Activated T-cell treated with anti-CD3 and anti-CD28 coated beads, Interleukin-2, amount 50 U/mL, for 72 hours (primary cell): ENCODE data around the gene COL6A3. TPM values are rescaled to one million over a fixed set of nuclear protein-coding genes. Genes with fewer than 3 reads are reported as not detected.

Source experiments
- ATAC-seq, 2 donors: fragments of 150-1000 bp; cut with Tn5 transposase; replicated peaks in 1 of 2; 2 replicates each; pipeline ENCODE4 v1.10.0; 2021; ENCODE audit warnings: moderate library complexity in 2 of 2, mild to moderate bottlenecking in 1 of 2
- DNase-seq, 2 donors: peaks; one replicate each; pipeline ENCODE4 v3.0.0; 2021 to 2022; ENCODE audit warnings: mixed read lengths in 1 of 2
- H3K27ac Mint-ChIP-seq: one replicate; pipeline ENCODE4 v1.8.0; 2022; ENCODE audit warnings: mild to moderate bottlenecking, moderate library complexity, mixed read lengths
- H3K27me3 Mint-ChIP-seq: one replicate; pipeline ENCODE4 v1.8.0; 2022; ENCODE audit warnings: low read depth, mixed read lengths
- H3K36me3 Mint-ChIP-seq, 2 donors: one replicate each; pipeline ENCODE4 v1.8.0; 2022; ENCODE audit warnings: mixed read lengths in 2 of 2, mild to moderate bottlenecking in 1 of 2; ENCODE audit not compliant: insufficient read depth in 2 of 2
- H3K4me1 Mint-ChIP-seq: one replicate; pipeline ENCODE4 v1.8.0; 2022; ENCODE audit warnings: low read depth, mixed read lengths
- H3K4me3 Mint-ChIP-seq, 2 donors: one replicate each; pipeline ENCODE4 v1.8.0; 2022; ENCODE audit warnings: mild to moderate bottlenecking in 2 of 2, mixed read lengths in 2 of 2, moderate library complexity in 2 of 2
- H3K9me3 Mint-ChIP-seq, 2 donors: one replicate each; pipeline ENCODE4 v1.8.0; 2022; ENCODE audit warnings: mixed read lengths in 2 of 2
- total RNA-seq, 2 donors: library from RNA; stranded (reverse); gene quantifications; one replicate each; pipeline ENCODE4 v1.2.3, GENCODE V29; 2022

The COL6A3 gene
- total RNA-seq, 2 donors from 2014 or later: 12.0 to 17.3 TPM

- ATAC-seq (no peak), DNase-seq (no peak)
- Mint-ChIP-seq H3K27me3 (no peaks in the 10 kb centered on the region), H3K27ac (no peak overlapping the region), H3K9me3 (no peaks in the 10 kb centered on the region), H3K36me3 (no peaks in the 10 kb centered on the region), H3K4me3 (no peak overlapping the region), H3K4me1 (no peaks in the 10 kb centered on the region)
Measured at GRCh38 chr2:237341872-237342271, 72.1 kb downstream of the COL6A3 start.

- Mint-ChIP-seq H3K27me3 (no peaks in the 10 kb centered on the region), H3K4me1 (no peaks in the 10 kb centered on the region), H3K4me3 (no peak overlapping the region), H3K27ac (no peak overlapping the region), H3K36me3 (peaks cover 2 to 5% of the 10 kb centered on the region in 2 donors), H3K9me3 (no peaks in the 10 kb centered on the region)
- DNase-seq: no peak
- ATAC-seq: no peak
Measured at GRCh38 chr2:237337586-237337985, 76.4 kb downstream of the COL6A3 start.

DNA sequence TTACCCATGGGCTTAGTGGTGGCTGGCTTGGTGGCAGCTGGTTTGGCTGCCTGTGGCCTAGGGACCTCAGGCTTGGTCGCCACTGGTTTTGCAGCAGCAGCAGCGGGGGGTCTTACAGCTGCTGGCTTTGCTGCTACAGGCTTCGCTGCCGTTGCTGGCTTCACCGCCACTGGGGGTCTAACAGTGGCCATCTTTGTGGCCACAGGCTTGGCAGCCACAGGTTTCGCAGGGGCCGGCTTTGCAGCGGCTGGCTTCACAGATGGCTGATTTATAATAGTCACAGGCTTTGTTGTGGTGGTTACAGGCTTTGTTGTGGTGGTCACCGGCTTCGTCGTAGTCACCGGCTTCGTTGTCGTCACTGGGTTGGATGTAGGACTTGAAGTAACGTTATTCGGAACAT is 77.8 kb downstream of the COL6A3 start:
- Mint-ChIP-seq H3K27me3 (no peaks in the 10 kb centered on the region), H3K9me3 (no peaks in the 10 kb centered on the region), H3K36me3 (peaks cover 2 to 5% of the 10 kb centered on the region in 2 donors), H3K4me1 (no peaks in the 10 kb centered on the region), H3K4me3 (no peak overlapping the region), H3K27ac (no peak overlapping the region)
- DNase-seq (no peak), ATAC-seq (no peak)

- Mint-ChIP-seq H3K4me3 (no peak overlapping the region), H3K27ac (no peak overlapping the region), H3K27me3 (no peaks in the 10 kb centered on the region), H3K4me1 (no peaks in the 10 kb centered on the region), H3K36me3 (peaks cover 2 to 5% of the 10 kb centered on the region in 2 donors), H3K9me3 (no peaks in the 10 kb centered on the region)
- ATAC-seq (no peak), DNase-seq (no peak)
Measured at GRCh38 chr2:237333748-237334147, 80.2 kb downstream of the COL6A3 start.

DNA sequence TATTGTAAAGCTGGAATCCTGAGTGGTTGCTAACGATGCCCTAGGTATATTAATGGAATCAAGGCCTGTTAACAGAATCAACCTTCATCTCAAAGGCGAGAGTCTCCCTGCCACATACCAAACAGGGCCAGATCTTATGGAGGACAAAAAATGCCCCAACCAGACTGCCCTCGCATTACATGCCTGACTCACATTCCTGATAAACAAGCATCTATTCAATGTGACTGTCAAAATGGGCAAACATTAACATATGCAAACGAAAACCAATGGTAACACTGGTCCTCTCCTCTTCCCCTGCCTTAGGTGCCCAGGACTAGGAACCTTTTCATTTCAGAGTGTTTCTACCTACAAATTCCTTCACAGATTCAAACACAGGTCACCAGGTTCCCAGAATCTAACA is 83.4 kb downstream of the COL6A3 start:
- ATAC-seq: no peak
- no peaks in the 10 kb centered on the region for H3K9me3 Mint-ChIP-seq
- H3K36me3 Mint-ChIP-seq: peaks cover 2 to 5% of the 10 kb centered on the region in 2 donors
- no peaks in the 10 kb centered on the region for H3K4me1 Mint-ChIP-seq
- no peak overlapping the region for H3K4me3 Mint-ChIP-seq
- no peak for DNase-seq
- no peak overlapping the region for H3K27ac Mint-ChIP-seq
- H3K27me3 Mint-ChIP-seq: no peaks in the 10 kb centered on the region

DNA sequence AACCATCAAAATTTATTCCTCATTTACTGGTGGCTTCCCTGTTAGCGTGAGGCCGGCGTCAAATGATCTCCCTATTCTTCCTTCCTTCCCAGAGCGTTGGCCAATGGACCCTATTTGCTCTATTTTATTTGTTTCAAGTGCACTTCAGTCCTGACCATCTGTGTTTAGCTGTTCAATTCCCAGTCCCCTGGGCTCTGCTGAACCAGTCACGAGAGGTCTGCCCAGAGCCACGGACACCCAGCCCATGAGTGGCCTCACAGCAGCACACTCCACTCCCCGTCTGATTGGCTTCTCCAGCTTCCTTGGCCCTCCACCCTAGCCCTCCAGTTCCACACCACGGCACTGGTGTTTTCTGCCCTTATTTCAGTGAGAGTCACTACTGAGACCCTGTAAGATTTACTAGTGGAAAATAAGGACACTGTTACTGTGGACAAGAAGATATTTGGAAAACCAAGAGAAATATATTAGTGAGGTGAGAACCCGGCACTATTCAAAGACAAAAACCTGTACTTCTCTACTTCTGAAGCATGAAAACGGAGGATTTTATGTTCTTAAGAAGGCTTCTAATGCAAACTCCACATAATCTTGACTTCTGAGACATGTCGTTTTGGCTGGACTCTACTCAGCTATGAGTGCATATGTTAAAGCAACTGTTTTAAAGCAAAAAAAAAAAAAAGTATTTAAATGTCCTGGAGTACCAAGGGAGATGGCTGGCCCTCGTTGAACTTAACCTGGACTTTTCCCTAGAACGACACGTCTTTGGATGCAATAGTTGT is 86.6 kb downstream of the COL6A3 start:
- no peak overlapping the region for H3K27ac Mint-ChIP-seq
- H3K4me3 Mint-ChIP-seq: no peak overlapping the region
- no peaks in the 10 kb centered on the region for H3K36me3 Mint-ChIP-seq
- no peak for DNase-seq
- no peaks in the 10 kb centered on the region for H3K27me3 Mint-ChIP-seq
- H3K4me1 Mint-ChIP-seq: no peaks in the 10 kb centered on the region
- no peaks in the 10 kb centered on the region for H3K9me3 Mint-ChIP-seq
- ATAC-seq: no peak

GRCh38 chr2:237326266-237327171 is 87.4 kb downstream of the COL6A3 start:
- H3K4me3 Mint-ChIP-seq: no peak overlapping the region
- H3K27ac Mint-ChIP-seq: no peak overlapping the region
- H3K4me1 Mint-ChIP-seq: no peaks in the 10 kb centered on the region
- ATAC-seq: no peak
- no peaks in the 10 kb centered on the region for H3K9me3 Mint-ChIP-seq
- no peak for DNase-seq
- H3K36me3 Mint-ChIP-seq: no peaks in the 10 kb centered on the region
- no peaks in the 10 kb centered on the region for H3K27me3 Mint-ChIP-seq

DNA sequence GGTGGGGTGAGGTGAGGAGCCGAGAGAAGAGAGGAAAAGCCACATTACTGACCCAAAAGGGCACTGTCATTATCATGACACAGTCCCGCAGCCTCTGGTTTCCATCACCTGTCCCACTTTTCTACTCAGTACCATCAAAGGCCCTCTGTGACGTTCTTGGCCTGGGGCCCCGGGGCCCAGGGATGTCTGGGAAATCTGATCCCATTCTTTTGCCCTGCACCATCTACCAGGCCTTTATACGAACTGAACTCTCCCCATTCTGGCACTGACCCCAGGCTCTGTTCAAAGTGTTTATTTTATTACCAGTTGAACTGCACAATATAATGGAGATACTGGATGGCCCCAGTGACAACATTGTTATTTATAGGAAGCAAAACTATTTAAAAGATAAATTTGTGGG is 89.1 kb downstream of the COL6A3 start:
- no peaks in the 10 kb centered on the region for H3K36me3 Mint-ChIP-seq
- no peaks in the 10 kb centered on the region for H3K4me1 Mint-ChIP-seq
- H3K27ac Mint-ChIP-seq: no peak overlapping the region
- no peak overlapping the region for H3K4me3 Mint-ChIP-seq
- no peaks in the 10 kb centered on the region for H3K27me3 Mint-ChIP-seq
- ATAC-seq (no peak), DNase-seq (no peak)
- H3K9me3 Mint-ChIP-seq: no peaks in the 10 kb centered on the region

- no peaks in the 10 kb centered on the region for H3K4me1 Mint-ChIP-seq
- no peaks in the 10 kb centered on the region for H3K9me3 Mint-ChIP-seq
- DNase-seq (no peak), ATAC-seq (no peak)
- no peak overlapping the region for H3K27ac Mint-ChIP-seq
- H3K36me3 Mint-ChIP-seq: no peaks in the 10 kb centered on the region
- H3K27me3 Mint-ChIP-seq: no peaks in the 10 kb centered on the region
- no peak overlapping the region for H3K4me3 Mint-ChIP-seq
Measured at GRCh38 chr2:237324405-237324831, 89.5 kb downstream of the COL6A3 start.

GRCh38 chr2:237323656-237324055 is 90.3 kb downstream of the COL6A3 start:
- no peaks in the 10 kb centered on the region for H3K36me3 Mint-ChIP-seq
- DNase-seq (no peak), ATAC-seq (no peak)
- no peak overlapping the region for H3K27ac Mint-ChIP-seq
- H3K9me3 Mint-ChIP-seq: no peaks in the 10 kb centered on the region
- H3K4me1 Mint-ChIP-seq: no peaks in the 10 kb centered on the region
- H3K4me3 Mint-ChIP-seq: no peak overlapping the region
- H3K27me3 Mint-ChIP-seq: no peaks in the 10 kb centered on the region

DNA sequence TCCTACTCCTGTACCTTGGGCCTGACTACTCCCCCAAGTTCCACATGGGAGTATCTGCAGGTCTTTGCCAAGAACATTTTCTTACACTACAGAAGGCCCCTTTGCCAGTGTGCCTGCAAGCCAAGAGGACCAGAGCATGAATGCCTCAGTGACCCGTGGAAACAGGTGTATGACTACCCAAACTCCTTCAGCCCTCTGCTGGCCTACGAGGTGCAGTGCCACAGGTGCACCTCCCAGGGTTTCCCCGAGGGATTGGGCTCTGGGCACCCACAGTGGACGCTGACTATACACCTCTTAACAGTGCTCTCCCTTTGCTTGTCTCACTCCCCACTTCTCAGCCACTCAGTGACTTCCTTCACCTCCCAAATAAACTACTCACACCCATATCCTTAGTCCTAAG is 91.4 kb downstream of the COL6A3 start:
- Mint-ChIP-seq H3K27ac (no peak overlapping the region), H3K9me3 (no peaks in the 10 kb centered on the region), H3K4me3 (no peak overlapping the region), H3K4me1 (no peaks in the 10 kb centered on the region), H3K36me3 (no peaks in the 10 kb centered on the region), H3K27me3 (peaks cover 3% of the 10 kb centered on the region)
- ATAC-seq: peak in 1 of 2 donors; percentile 39
- peak; percentile 10 to 12 for DNase-seq

DNA sequence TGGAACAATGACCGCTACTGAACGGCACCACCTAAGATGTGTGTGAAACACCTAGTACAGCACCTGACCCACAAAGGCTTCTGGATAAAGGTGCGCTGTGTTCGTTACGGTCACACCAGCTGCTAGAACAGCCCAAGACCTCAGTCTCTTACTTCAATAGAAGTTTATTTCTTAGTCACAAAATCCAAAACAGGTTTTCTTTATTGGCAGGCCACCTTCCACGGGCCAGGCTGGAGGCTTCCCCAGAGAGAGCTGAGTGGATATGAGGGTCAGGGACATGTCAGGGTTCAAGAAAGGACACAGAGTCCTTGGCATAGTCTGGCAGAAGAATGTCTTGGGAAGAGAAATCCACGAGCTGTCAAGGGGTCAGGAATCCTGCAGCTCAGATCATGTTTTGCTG is 92.2 kb downstream of the COL6A3 start:
- peaks cover 8% of the 10 kb centered on the region for H3K27me3 Mint-ChIP-seq
- no peak overlapping the region for H3K27ac Mint-ChIP-seq
- no peaks in the 10 kb centered on the region for H3K9me3 Mint-ChIP-seq
- no peak for DNase-seq
- no peaks in the 10 kb centered on the region for H3K4me1 Mint-ChIP-seq
- ATAC-seq: no peak
- no peaks in the 10 kb centered on the region for H3K36me3 Mint-ChIP-seq
- no peak overlapping the region for H3K4me3 Mint-ChIP-seq

DNA sequence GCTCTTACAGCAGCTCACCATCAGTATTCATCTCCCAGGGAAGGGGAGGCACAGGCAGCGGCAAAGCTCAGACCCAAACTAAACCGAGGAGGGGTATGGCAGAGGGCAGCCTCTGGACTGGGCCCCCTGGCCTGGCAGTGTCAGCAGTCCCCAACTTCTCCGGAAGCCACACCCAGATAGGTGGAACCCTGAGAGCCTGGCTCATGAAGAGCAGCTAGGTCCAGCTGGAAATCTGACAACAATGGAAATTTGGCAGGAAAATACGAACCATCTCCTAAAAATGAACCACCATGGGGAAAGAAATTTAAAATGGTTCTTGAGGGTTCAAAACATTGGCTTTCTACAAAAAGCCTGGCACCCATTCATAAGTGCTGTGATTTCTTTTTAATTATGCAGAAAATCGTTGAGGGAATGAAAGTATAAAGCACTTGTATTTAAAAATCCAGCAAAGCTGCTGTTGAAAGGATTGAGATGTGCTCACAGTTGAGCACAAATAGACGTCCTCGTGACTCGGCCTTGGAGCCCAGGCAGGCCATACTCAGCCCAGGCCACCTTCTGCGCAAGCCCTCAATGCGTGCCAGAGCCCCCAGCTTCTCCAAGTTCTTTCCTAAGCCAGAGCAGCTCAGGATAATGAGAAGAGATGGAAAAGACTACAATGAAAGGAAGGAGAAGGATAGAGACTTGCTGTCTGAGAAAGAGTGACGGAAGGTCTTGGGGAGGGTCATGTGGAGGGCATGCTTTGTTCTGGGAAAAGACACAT is 93.0 kb downstream of the COL6A3 start:
- H3K27me3 Mint-ChIP-seq: peaks cover 8% of the 10 kb centered on the region

More for the DNA sequence above, 93.0 kb downstream of the COL6A3 start:
- no peaks in the 10 kb centered on the region for H3K4me1 Mint-ChIP-seq
- H3K4me3 Mint-ChIP-seq: no peak overlapping the region
- DNase-seq: no peak
- H3K36me3 Mint-ChIP-seq: no peaks in the 10 kb centered on the region
- H3K27ac Mint-ChIP-seq: no peak overlapping the region
- H3K9me3 Mint-ChIP-seq: no peaks in the 10 kb centered on the region
- ATAC-seq: no peak
